Measurements from ENCODE around the gene NDUFB10.
A peak's percentile ranks its signal among the peaks of the same experiment; 100 is the strongest.

Gene NDUFB10

GRCh38 chr16:2008631-2009163 is 49.4 kb downstream of the NDUFB10 start:
- H3K9me3 ChIP-seq (ENCODE audit: control insufficient read depth, insufficient read depth, low read length), result no peaks in the 10 kb centered on the region
- H3K9me2 ChIP-seq (replicated peaks; ENCODE audit: control insufficient read depth, low read length), result no peaks in the 10 kb centered on the region
- H3K27ac ChIP-seq (ENCODE audit: low read depth, low read length), result peak overlapping the region; percentile 59
- H3K4me1 ChIP-seq (ENCODE audit: control insufficient read depth, low read length), result peaks cover 50% of the 10 kb centered on the region
- peak overlapping the region; percentile 88 for H3K4me3 ChIP-seq (ENCODE audit: low read length)
- H3K4me2 ChIP-seq (ENCODE audit: low read length), result peak overlapping the region; percentile 93
- peaks cover 54% of the 10 kb centered on the region for H3K36me3 ChIP-seq (ENCODE audit: control insufficient read depth, low read length)
- no peaks in the 10 kb centered on the region for H3K27me3 ChIP-seq (ENCODE audit: control insufficient read depth, low read length)
- H3F3A ChIP-seq (ENCODE audit: control insufficient read depth, insufficient read depth), result no peaks in the 10 kb centered on the region
- H3K79me2 ChIP-seq (ENCODE audit: control insufficient read depth, low read length), result peaks cover 70% of the 10 kb centered on the region
- H4K20me1 ChIP-seq (ENCODE audit: control insufficient read depth, insufficient read depth, low read depth, low read length), result peaks cover 29% of the 10 kb centered on the region
- no peak for TF ChIP-seq CTCF (IDR thresholded peaks at IDR 0.05; ENCODE audit: low read depth, low read length, poor library complexity, severe bottlenecking)
- TF ChIP-seq EZH2phosphoT487 (IDR thresholded peaks at IDR 0.05; ENCODE audit: borderline replicate concordance, low read length), result no peak

- H3K27ac ChIP-seq (ENCODE audit: low read depth, low read length), result peak overlapping the region; percentile 59
- H3K4me3 ChIP-seq (ENCODE audit: low read length), result peak overlapping the region; percentile 88
- no peaks in the 10 kb centered on the region for H3K27me3 ChIP-seq (ENCODE audit: control insufficient read depth, low read length)
- peak overlapping the region; percentile 93 for H3K4me2 ChIP-seq (ENCODE audit: low read length)
- H3K9me2 ChIP-seq (replicated peaks; ENCODE audit: control insufficient read depth, low read length), result no peaks in the 10 kb centered on the region
- peaks cover 46% of the 10 kb centered on the region for H3K4me1 ChIP-seq (ENCODE audit: control insufficient read depth, low read length)
- peaks cover 64% of the 10 kb centered on the region for H3K79me2 ChIP-seq (ENCODE audit: control insufficient read depth, low read length)
- H3K9me3 ChIP-seq (ENCODE audit: control insufficient read depth, insufficient read depth, low read length), result no peaks in the 10 kb centered on the region
- peaks cover 28% of the 10 kb centered on the region for H4K20me1 ChIP-seq (ENCODE audit: control insufficient read depth, insufficient read depth, low read depth, low read length)
- H3K36me3 ChIP-seq (ENCODE audit: control insufficient read depth, low read length), result peaks cover 51% of the 10 kb centered on the region
- no peak for TF ChIP-seq EZH2phosphoT487 (IDR thresholded peaks at IDR 0.05; ENCODE audit: borderline replicate concordance, low read length)
- TF ChIP-seq CTCF (IDR thresholded peaks at IDR 0.05; ENCODE audit: low read depth, low read length, poor library complexity, severe bottlenecking), result no peak
- H3F3A ChIP-seq (ENCODE audit: control insufficient read depth, insufficient read depth), result no peaks in the 10 kb centered on the region
Measured at GRCh38 chr16:2009164-2009711, 49.9 kb downstream of the NDUFB10 start.

GRCh38 chr16:2009791-2010510 is 50.6 kb downstream of the NDUFB10 start, which contains the start of gene ZNF598:
TSS of gene ZNF598 (minus strand) at chr16:2009821.
- Histone ChIP-seq H3K9me3 (ENCODE audit: control insufficient read depth, insufficient read depth, low read length) (no peaks in the 10 kb centered on the region), H3K79me2 (ENCODE audit: control insufficient read depth, low read length) (peaks cover 57% of the 10 kb centered on the region), H3K36me3 (ENCODE audit: control insufficient read depth, low read length) (peaks cover 46% of the 10 kb centered on the region), H3K4me1 (ENCODE audit: control insufficient read depth, low read length) (peaks cover 41% of the 10 kb centered on the region), H4K20me1 (ENCODE audit: control insufficient read depth, insufficient read depth, low read depth, low read length) (peaks cover 28% of the 10 kb centered on the region), H3K4me2 (ENCODE audit: low read length) (peak within 1 kb of the TSS; percentile 93), H3F3A (ENCODE audit: control insufficient read depth, insufficient read depth) (no peaks in the 10 kb centered on the region), H3K27me3 (ENCODE audit: control insufficient read depth, low read length) (no peaks in the 10 kb centered on the region), H3K4me3 (ENCODE audit: low read length) (peak within 1 kb of the TSS; percentile 88), H3K9me2 (replicated peaks; ENCODE audit: control insufficient read depth, low read length) (no peaks in the 10 kb centered on the region), H3K27ac (ENCODE audit: low read depth, low read length) (peak within 1 kb of the TSS; percentile 61)
- TF ChIP-seq CTCF (IDR thresholded peaks at IDR 0.05; ENCODE audit: low read depth, low read length, poor library complexity, severe bottlenecking) (no peak), EZH2phosphoT487 (IDR thresholded peaks at IDR 0.05; ENCODE audit: borderline replicate concordance, low read length) (no peak)
